Subcutaneous abdominal adipose tissue (tissue), 5 donors: ENCODE measurements around the gene CCDC142.
"Not testable (repeated sequence)": the region's sequence is repeated elsewhere in the genome, so short reads cannot be mapped to it uniquely, and the experiment has no call there.

ENCODE experiments used
- H3K27ac ChIP-seq: one replicate; pipeline ENCODE4 v1.7.0; 2013; ENCODE audit warnings: low read depth, mild to moderate bottlenecking, inconsistent platforms, low read length, moderate library complexity
- H3K27me3 ChIP-seq, 5 donors: one replicate each; pipeline ENCODE4 v1.7.0; 2013; ENCODE audit warnings: low read length in 5 of 5, inconsistent platforms in 1 of 5; ENCODE audit not compliant: control insufficient read depth in 5 of 5, insufficient read depth in 4 of 5
- H3K36me3 ChIP-seq, 5 donors: one replicate each; pipeline ENCODE4 v1.7.0; 2013; ENCODE audit warnings: low read length in 5 of 5; ENCODE audit not compliant: control insufficient read depth in 5 of 5, insufficient read depth in 5 of 5
- H3K4me1 ChIP-seq, 5 donors: one replicate each; pipeline ENCODE4 v1.7.0; 2013; ENCODE audit warnings: low read length in 5 of 5, mild to moderate bottlenecking in 3 of 5, moderate library complexity in 1 of 5; ENCODE audit not compliant: control insufficient read depth in 5 of 5, insufficient read depth in 5 of 5
- H3K4me3 ChIP-seq, 5 donors: one replicate each; pipeline ENCODE4 v1.7.0; 2013; ENCODE audit warnings: low read length in 5 of 5, low read depth in 1 of 5
- H3K9ac ChIP-seq, 5 donors: one replicate each; pipeline ENCODE4 v1.7.0; 2013; ENCODE audit warnings: low read length in 5 of 5, mild to moderate bottlenecking in 4 of 5, moderate library complexity in 3 of 5
- H3K9me3 ChIP-seq, 5 donors: one replicate each; pipeline ENCODE4 v1.7.0; 2013; ENCODE audit warnings: low read length in 5 of 5; ENCODE audit not compliant: control insufficient read depth in 5 of 5
- donor health status: healthy.
- donor health status: healthy.
- donor health status: healthy.
- donor health status: healthy.
- donor health status: healthy.

Gene CCDC142

DNA sequence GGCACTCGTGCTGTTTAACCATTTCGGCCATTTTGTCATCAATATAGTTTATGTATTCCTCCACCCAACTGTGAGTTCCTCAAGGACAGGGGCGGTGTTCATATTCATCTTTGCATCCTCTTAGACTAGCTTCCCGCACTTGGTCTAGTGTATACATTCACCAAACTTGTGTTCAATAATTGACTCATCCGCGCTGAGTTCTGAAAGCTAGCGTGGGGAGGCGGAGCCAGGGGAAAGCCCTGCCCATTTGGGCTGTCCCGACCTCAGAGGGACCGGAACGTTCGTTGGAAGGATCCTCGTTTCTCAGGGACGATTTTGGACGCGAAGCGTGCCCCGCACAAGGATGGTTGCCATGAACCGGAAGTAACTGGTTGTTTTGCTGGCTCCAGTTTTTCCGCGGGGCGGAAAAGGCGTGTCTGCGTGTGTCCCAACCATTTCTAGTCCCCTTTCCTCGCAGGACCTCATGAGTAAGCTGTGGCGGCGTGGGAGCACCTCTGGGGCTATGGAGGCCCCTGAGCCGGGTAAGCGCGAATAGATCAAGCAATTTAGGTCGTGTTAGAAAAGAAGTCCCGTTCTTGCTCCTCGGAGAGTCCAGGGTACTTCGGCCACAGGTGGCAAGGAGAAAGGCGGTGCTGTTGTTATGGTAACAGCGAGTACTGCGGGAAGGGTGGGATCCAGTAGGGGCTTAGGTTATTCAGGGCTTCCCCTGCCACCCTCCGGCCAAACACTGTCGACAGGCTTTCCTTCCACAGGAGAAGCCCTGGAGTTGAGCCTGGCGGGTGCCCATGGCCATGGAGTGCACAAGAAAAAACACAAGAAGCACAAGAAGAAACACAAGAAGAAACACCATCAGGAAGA is 27.9 kb downstream of the CCDC142 start, which contains the start of gene INO80B:
INO80B (plus strand) TSS at position 434 of the 858 bp plus-strand sequence; CDS start at position 464, 30 bp downstream.
- Histone ChIP-seq H3K4me3 (peak within 1 kb of the TSS; percentile 76 to 91 (median 87)), H3K4me1 (peaks cover 11 to 44% (median 39%) of the 10 kb centered on the region in 5 donors), H3K9me3 (no peaks in the 10 kb centered on the region), H3K9ac (peak within 1 kb of the TSS; percentile 73 to 90 (median 82)), H3K27ac (peak within 1 kb of the TSS; percentile 79), H3K36me3 (no peaks in the 10 kb centered on the region), H3K27me3 (no peaks in the 10 kb centered on the region)

DNA sequence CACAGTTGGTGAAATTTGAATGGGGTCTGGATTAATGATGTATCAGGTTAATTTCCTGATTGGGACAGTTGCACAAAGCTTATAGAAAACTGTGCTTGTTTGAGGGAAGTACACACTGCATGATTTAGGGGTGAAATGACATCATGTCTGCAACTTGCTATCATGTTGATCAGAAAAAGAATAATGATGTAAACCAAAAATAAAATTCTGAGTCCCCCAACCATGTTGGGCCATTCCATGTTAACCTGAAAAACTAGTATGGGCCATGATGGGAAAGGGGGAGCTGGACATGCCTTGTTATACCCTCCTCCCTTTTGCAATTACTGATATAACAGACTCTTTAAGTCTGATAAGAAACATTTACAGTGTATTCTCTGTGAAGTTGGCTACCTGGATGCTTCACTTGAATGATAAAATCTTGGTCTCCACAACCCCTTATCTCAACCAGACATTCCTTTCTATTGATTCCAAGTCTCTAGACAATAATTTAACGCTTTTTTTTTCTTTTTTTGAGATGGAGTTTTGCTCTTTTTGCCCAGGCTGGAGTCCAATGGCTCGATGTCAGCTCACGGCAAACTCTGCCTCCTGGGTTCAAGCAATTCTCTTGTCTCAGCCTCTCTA is 32.1 kb downstream of the CCDC142 start:
- Histone ChIP-seq H3K27ac (no peak overlapping the region), H3K27me3 (no peaks in the 10 kb centered on the region), H3K4me3 (no peak overlapping the region), H3K4me1 (peaks cover 7 to 12% (median 12%) of the 10 kb centered on the region in 5 donors), H3K9me3 (no peaks in the 10 kb centered on the region), H3K9ac (no peak overlapping the region), H3K36me3 (no peaks in the 10 kb centered on the region)

DNA sequence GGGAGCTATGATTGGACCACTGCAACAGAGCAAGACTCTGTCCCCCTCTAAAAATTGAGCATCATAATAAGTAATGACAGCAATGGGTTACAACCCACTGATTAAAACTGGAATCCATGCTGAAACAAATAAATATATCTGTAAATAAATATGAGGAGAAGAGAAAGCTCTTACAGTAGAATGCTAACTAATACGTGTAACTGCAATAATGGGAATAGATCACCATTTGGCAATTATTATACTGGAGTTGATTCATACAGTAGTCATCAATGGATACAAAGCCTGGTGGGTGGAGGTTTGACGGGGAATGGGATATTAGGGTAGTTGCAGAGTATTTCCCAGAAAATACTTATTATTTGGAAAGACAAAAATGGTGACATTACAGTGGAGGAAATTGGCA is 34.0 kb downstream of the CCDC142 start:
- no peak overlapping the region for H3K4me3 ChIP-seq
- H3K4me1 ChIP-seq, result peaks cover 0 to 7% (median 3%) of the 10 kb centered on the region in 5 donors
- no peaks in the 10 kb centered on the region for H3K36me3 ChIP-seq
- H3K9me3 ChIP-seq, result no peaks in the 10 kb centered on the region
- H3K27me3 ChIP-seq, result no peaks in the 10 kb centered on the region
- H3K9ac ChIP-seq, result no peak overlapping the region
- H3K27ac ChIP-seq, result no peak overlapping the region

DNA sequence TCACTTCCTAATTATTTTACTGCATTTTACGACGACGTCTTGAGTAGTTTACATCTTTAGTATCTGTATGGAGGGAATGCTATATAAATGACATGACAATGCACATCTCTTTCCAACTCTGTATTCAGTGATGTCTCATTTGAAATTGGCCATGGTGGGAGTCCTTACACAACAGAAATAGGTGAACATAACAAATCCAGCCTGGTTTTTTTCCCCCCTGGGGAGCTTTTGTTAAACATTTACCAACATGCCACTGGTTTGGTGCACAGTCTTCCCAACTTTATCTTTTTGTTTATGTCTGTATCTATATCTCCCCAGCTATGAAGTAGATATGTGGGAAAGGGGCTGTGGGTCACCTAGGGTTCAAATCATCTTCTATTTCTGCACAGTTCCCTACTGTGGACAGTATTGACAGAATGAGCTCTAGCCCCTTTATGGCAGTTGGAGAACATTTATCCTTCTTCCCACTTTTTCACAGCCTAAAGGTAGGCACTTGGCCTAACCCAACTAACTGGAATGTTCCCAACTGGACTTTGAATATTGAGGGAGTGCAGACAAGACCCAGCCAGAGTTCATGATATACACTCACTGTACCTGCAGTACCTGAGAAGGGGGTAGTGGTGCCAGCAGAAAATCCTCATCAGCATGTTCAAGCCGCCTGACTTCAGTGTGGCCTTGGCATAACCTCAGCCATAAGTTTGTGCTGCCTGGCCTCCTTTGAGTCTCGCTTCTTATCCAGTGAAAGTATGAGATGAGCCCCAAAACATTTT is 35.4 kb downstream of the CCDC142 start:
- Histone ChIP-seq H3K27ac (no peak overlapping the region), H3K36me3 (no peaks in the 10 kb centered on the region), H3K4me1 (peaks cover 0 to 7% (median 3%) of the 10 kb centered on the region in 5 donors), H3K9ac (no peak overlapping the region), H3K9me3 (no peaks in the 10 kb centered on the region), H3K4me3 (no peak overlapping the region), H3K27me3 (no peaks in the 10 kb centered on the region)

DNA sequence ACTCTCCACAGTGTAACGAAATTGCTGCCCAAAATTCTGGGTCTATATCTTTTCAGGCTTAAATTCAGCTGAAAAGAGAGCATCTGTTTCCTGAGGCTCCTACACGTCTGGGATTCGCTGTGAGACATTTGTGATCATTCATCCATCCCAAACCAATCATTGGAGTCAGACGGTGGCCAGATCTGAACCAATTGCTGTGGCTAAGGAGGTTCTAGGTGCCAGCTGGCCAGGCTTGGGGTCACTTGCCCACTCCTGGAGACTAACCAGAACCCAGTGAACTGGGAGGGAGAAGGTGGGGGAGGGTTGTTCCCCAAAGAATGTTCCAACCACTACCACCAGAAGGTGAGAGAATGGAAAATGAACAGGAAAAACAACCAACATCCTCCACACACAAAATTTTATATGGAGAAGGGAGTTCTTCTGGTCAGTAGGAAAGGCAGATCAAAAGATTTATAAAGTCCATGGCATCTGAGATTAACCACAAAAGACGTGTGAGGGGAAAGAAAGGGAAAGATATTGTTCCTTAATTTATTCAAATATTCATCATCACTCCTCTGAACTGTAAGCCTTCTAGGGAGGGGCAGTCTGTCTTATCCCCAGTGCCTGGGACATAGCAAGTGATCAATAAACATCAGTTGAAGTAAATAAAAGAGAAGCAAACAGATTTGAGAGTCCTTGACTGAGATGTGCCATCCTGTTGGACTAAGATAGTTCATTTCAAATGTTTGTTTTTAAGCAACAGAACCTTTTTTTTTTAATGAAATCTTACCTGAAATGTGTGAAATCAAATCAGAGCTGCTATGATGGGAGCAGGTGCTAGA is 38.1 kb downstream of the CCDC142 start:
- Histone ChIP-seq H3K27ac (no peak overlapping the region), H3K9ac (no peak overlapping the region), H3K36me3 (no peaks in the 10 kb centered on the region), H3K4me1 (peaks cover under 1 to 32% (median 29%) of the 10 kb centered on the region in 5 donors), H3K9me3 (no peaks in the 10 kb centered on the region), H3K4me3 (no peak overlapping the region), H3K27me3 (peaks cover 0 to 5% (median 0%) of the 10 kb centered on the region in 5 donors)

DNA sequence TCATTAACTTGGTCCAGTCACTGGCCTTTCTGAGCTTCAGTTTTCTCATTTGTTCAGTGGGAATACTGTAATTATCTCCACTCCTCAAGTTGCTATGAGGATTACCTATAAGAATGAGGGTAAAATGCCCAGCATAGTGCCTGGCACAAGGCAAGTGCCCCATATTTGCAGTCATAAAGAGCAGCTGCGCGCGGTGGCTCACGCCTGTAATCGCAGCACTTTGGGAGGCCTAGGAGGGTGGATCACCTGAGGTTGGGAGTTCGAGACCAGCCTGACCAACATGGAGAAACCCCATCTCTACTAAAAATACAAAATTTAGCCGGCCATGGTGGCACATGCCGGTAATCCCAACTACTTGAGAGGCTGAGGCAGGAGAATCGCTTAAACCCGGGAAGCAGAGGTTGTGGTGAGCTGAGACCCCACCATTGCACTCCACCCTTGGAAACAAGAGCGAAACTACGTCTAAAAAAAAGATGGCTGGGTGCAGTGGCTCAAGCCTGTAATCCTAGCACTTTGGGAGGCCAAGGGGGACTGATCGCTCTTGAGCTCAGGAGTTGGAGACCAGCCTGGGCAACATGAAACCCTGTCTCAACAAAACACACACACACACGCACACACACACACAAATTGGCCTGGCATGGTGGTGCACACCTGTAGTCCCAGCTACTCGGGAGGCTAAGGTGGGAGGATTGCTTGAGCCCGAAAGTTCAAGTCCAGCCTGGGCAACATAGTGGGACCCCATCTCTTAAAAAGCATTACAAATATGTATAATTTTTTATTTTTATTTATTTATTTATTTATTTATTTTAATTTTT is 40.1 kb downstream of the CCDC142 start:
- Histone ChIP-seq H3K9ac (peak overlapping the region in 1 of 5 donors; percentile 73), H3K4me3 (peak overlapping the region in 4 of 5 donors; percentile 58 to 74 (median 67)), H3K4me1 (peaks cover 3 to 38% (median 37%) of the 10 kb centered on the region in 5 donors)
- H3K27ac ChIP-seq, H3K9me3 ChIP-seq, H3K36me3 ChIP-seq, H3K27me3 ChIP-seq: not testable (repeated sequence)

DNA sequence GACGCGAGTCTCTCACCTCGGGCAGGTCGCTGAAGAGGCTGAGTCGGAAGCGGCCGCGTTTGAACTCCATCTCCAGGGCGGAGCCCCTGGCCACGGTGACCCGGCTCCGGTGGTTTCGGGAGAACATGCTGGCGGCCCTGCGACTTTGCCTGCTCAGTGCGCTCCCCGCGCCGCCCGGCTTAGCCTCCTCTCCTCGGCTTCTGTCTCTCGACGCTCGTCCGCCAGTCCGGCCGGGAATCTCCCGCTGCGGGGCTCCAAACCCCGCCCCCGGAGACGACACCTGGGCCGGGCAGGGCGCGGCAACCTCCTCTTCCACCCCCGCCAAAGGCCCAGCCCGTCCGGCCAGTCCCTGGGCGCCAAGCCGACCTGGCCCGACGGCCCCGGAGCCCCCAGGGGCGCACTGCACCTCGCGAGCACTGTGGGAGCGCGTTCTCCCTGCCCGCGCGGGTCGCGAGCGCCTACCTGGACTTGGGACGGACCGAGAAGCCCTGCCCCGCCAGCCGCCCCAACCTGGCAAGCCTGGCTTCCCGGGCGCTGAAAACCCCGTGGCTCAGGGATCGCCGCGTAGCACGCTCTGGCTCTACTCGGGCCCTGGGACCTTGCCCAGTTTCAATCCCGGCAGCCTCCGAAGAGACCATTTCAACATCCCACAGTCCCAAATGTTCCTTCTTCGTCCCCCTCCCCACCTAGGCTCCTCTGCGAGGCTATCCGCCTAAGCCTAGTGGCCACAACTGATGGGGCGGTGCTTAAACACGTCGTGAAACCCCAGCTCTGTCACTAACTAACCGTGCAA is 40.9 kb downstream of the CCDC142 start, which contains the start of gene RTKN:
RTKN (minus strand) TSS at position 248 of the 793 bp plus-strand sequence; CDS start at position 127, 121 bp downstream.
- Histone ChIP-seq H3K9ac (peak within 1 kb of the TSS; percentile 38 to 78 (median 73)), H3K27ac (peak within 1 kb of the TSS; percentile 41), H3K4me3 (peak within 1 kb of the TSS; percentile 68 to 84 (median 74)), H3K4me1 (peaks cover 3 to 45% (median 40%) of the 10 kb centered on the region in 5 donors), H3K36me3 (no peaks in the 10 kb centered on the region), H3K9me3 (no peaks in the 10 kb centered on the region), H3K27me3 (peaks cover 0 to 5% (median 0%) of the 10 kb centered on the region in 5 donors)

DNA sequence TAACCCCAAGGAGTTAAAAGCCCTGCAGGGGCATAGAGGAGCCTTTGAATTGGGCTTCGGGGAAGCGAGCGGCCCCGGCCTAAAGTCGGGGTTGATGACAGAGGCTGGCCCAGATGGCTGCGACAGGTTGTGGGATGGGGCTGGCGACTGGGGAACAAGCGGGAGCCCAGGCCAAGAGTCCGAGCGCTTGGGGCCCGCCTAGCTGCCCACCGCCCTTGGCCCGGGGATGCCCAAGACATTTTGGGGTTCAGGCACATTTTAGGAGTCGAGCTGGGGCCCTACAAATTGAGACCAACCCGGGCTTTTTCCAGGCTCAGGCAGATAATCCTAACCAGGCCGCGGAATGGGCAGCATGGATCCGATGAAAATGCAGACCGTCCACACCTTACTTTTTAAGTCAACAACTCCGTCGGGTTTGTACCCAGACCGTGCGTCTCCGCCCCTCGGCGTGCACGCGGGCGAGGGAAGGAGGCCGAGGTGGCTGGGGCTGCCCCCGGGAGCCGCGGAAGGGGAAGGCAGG is 41.6 kb downstream of the CCDC142 start:
- peaks cover 0 to 5% (median 0%) of the 10 kb centered on the region in 5 donors for H3K27me3 ChIP-seq
- H3K4me3 ChIP-seq, result peak overlapping the region; percentile 68 to 84 (median 74)
- H3K4me1 ChIP-seq, result peaks cover 3 to 47% (median 42%) of the 10 kb centered on the region in 5 donors
- H3K36me3 ChIP-seq, result no peaks in the 10 kb centered on the region
- peak overlapping the region in 4 of 5 donors; percentile 60 to 78 (median 76) for H3K9ac ChIP-seq
- peak overlapping the region; percentile 41 for H3K27ac ChIP-seq
- no peaks in the 10 kb centered on the region for H3K9me3 ChIP-seq
